HTR-8/SVneo (cell line): ENCODE measurements around the gene TM4SF4.

ENCODE experiments used
- DNase-seq: peaks from one replicate; pipeline ENCODE4 v3.0.0; 2011; ENCODE audit warnings: low spot score, mixed read lengths; ENCODE audit not compliant: insufficient read length
- FAIRE-seq: peaks from 2 replicates; lab custom pipeline; 2011; peaks lifted over from hg19 to GRCh38; lab: Jason Lieb, UNC

The TM4SF4 gene

DNA sequence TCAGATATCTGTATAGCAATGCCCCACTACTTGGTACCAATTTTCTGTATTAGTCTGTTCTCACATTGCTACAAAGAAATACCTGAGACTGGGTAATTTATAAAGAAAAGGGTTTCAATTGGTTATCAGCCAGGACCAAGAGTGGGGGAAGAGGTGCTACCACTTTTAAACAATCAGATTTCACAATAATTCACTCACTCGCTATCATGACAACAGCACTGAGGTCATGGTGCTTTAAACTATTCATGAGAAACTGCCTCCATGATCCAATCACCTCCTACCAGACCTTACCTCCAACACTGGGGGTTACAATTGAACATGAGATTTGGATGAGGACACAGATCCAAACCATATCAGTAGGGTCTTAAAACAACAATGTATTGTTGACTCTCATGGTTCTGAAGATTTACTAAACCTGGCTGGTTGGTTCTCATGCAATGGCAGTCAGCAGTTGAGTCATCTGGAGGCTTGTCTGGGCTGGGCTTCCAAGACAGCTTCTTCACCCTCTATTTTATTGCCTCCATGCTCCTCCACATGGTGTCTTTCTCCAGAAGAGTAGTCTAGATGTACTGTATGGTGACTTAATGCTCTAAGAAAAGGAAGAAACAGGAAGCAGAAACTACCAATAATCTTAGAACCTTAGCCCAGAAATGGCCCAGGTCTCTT is 21.2 kb upstream of the TM4SF4 start:
- DNase-seq (no peak), FAIRE-seq (no peak)

DNA sequence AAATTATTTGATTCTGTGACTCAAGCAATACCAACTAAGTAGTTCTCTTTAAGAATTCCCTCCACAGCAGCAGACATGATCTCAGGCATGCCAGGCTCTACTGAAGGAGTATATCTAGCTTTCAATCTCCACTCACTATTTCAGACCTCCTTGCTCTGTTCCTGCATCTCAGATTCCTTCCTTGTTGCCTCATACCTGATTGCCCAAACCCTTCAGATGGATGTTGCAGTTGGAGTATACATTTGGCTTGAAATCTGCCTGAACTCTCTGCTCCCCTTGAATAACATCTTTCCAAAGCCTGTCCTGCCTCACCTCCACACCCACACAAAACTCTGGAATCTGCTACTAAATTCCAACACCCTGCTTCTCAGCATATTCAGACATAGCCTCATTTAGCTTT is 19.8 kb upstream of the TM4SF4 start:
- DNase-seq (no peak), FAIRE-seq (no peak)

DNA sequence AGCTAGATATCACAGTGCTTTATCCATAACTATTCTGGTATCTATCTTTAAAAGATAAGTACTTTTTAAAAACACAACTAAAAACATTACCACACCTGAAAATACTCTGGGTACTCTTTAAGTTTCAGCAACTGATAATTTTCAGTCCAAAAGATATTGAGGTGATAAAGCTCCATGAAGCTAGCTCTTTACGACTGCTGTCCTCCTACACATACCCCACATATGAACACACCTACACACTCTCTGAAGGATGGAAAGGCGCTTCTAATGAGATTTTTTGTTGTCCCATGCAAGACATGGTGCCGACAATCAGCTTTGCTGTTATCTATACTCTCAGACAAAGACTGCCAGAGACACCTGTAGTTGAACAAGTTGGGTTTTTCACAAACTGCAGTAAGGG is 19.1 kb upstream of the TM4SF4 start:
- DNase-seq (no peak), FAIRE-seq (no peak)

DNA sequence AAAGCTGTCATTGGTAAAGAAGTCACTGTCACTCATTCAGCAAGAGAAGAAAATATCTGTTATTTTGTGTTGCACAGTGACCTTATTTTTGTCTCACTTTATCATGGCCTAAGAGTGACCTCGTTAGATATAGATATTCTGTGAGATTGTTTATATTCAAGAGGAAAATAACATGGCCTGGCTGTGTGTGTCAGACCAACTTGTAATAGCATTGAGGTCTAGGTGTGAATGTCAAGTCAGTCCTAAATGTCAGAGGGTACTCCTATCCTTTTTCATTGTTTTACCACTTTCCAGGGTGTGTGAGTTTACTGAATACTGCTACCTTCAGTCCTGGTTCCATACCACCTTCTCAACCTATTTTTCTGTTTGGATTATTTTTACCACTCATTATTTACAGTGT is 18.5 kb upstream of the TM4SF4 start:
- FAIRE-seq (no peak), DNase-seq (no peak)

DNA sequence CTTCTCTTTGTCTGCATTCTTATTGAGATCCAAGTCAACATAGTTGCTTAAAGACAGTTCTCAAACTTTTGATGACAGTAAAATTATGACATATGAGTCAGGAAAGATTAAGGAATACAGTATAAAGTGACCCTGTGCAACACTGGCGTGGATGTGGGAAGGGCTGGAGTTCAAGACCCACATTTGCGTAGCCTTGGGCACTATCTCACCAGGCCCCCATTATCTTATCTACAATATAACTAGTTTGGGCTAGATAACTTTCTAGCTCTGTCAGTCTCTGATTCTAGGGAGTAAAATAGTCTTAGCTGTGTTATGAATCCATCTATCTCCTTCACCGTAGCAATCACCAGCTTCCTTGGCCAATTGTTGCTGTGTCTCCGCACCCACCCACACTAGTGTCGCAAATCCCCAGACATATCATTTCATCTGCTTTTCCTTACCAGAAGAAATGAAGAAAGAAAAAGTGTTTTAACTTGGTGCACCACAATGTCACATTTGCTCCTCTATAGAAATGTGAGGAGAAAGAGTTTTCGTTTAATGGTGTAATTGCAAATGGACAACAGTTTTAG is 14.9 kb upstream of the TM4SF4 start:
- DNase-seq (no peak), FAIRE-seq (no peak)

DNA sequence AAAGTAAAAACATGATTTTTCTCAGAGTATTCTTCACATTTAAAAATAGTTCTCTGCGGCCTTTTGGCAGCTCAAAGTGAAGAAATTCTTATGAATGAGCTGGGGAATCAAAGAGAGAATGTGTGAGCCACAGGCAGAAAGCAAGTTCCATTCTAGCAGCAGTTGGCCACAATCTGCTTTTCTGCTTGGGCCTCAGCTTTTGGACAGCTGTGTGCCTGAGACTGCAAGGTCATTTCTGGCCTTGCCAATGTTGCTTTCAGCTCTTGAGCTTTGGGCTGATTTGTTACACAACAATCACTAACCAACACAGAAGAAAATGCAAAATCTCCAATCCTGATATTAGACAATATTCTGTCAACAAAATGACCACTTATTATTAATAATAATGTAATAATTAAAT is 14.4 kb upstream of the TM4SF4 start:
- FAIRE-seq: no peak
- no peak for DNase-seq

DNA sequence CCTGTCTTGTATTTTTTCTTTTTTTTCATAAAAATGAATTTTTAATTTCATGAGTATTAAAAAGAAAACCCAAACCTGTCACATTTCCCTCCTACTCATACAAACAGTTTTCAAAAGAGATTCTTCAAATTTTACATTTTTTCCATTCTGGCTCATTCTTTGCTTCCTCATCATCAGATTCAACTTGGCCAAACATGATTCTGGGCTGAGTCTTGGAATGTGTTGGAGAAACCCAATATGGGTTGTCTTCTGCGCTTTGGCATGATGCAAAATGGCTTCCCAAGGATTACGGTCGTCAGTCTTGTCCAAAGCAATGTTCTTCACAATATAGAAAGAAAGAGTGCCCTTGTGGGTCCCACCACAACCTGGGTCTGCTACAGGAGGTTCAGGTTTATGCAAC is 12.4 kb upstream of the TM4SF4 start:
- DNase-seq: no peak
- no peak for FAIRE-seq

DNA sequence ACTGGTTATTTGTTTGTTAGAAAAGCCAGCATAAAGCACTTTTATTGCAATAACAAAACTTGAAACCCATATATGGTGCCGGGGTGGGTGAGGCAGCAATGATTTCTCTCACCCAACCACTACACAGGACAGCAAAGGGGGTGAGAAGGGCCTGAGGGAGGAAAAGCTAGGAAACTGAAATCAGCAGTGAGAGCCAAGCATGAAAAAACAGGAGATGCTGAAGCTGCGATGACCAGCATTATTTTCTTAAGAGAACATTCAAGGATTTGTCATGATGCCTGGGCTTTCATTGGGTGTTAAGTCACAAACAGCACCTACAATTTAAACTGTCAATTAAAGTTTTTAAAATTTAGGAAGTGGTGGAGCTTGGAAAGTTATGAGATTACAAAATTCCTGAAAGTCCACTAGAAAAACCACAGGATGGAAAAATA is 11.9 kb upstream of the TM4SF4 start:
- no peak for DNase-seq
- no peak for FAIRE-seq

DNA sequence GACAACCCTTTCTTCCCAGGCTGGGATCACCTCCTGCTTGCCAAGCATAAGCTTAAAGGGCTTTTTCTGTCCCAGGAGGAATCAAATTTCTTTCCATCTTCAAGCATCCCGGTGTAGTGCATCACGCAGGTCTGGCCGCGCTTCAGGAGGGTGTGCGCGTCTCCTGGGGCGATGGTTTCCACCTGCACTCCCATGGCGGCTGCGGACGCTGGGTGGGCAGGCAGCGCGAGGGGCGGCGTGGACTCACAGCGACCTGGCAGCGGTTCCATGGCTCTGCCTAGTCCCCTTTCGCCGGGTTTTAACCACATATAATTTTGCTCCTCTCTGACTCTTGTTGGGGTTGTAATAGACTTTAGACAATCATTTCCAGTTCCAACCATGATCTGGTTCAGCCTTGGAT is 10.6 kb upstream of the TM4SF4 start:
- DNase-seq (no peak), FAIRE-seq (no peak)

DNA sequence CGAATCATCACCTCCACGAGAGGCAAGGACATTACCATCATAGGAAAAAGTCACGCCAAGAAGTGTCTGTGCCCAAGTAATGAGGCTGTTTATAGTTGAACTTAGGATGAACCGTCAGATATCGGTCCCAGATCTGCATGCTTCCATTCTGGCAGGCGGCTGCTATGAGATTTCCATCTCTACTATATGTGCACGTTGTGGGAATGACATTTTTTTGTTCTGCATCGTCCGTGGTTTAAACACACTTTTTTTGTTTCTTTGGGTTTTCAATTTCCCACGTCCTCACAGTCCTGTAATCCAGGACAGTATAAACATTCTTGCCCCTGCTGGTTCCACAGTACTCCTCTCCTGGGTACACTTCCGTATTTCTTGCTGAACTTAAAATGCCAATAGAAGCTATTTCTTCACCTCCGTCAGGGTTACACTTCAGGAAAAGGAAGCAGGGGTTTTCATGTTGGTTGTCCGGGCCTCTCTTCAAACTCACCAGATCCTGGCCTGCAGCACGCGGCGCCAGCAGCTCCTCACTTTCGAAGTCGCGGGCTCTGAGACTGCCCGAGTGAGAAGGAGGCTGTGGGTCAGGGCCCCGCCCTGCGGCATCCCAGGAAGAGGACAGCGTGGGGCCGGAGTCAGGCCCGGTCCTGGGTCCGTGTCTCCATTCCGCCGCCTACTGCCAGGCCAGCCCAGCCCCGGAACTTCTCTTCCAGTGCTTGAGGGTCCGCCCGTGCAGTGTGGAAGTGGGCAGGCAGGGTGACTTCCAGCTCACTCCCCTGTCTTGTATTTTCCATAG is 9.8 kb upstream of the TM4SF4 start:
- DNase-seq: no peak
- no peak for FAIRE-seq

DNA sequence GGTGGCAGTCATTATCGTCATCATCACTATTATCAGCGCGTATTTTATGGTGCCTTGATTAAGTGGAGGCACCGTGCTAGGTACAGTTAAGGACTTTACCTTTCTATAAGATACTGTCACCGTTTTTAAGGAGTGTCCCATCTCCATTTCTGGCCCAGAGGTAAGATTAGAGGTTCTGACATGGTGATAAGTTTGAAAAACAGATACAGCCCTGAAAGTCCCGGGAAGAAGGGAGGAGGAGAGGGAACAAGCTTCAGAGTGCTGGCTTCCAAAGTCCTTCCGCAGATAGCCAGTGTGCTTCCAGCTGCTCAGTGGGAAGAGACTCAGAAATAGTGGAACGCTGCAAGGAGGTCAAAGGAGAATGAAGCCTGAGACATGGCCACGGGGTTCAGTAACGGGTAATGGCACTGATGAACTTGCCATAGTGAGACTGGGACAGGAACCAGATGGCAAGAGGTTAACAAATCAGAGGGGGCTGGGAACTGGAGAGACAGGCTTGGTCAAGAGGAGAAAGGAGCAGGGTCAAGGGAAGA is 9.1 kb upstream of the TM4SF4 start:
- FAIRE-seq: no peak
- no peak for DNase-seq

DNA sequence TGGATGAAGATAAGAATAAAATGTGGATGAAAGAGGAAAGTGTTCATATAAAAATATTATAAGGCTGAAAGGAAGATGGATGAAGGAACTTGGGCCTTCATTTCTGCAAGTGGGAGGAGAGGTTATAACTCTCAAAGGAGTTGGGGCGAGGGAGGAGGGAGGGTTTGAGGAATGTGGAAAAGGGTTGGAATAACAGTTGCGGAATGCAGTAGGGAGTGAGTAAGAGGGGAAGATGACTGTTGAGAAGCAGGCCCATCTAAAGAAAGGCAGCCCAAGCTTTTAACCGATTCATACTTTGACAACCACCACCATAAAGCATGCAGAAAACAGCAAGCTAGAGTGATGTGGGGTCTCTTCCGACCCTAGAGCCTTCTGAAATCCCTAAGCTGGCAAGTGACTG is 8.3 kb upstream of the TM4SF4 start:
- FAIRE-seq: peak; percentile 16

DNA sequence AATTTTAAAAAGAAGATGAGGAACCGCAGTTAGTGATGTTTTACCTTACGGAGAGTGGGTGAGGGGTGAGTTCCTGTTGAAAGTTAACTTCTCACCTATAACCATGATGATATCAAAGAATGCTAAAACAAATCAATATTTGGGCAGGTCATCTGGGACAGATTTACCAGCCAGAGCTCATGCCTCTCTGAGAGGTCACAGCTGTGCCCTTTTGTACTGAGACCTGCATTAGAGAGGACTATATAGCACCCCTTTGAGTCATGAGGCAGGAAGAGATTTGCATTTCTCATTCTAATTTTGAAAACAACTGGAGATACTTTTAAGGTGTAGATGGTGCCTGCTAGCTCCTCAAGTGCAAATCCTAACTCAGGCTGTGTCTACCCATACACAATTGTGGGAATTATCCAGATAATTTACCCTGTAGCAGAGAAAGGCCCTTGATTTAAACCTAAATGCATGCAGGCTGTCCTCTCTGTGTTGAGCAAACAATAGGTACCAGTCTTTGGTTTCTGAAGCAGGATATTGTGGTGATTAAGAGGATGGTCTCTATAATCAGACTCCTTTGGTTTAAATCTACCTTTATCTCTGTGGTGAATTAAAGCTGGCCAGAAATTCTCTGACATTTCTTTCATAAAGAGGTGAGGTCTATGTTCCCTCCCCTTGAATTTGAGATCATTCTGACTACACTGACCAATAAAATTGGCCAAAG is 5.8 kb upstream of the TM4SF4 start:
- FAIRE-seq (no peak), DNase-seq (no peak)

More for the DNA sequence above, 8.3 kb upstream of the TM4SF4 start:
- DNase-seq: peak; percentile 71

DNA sequence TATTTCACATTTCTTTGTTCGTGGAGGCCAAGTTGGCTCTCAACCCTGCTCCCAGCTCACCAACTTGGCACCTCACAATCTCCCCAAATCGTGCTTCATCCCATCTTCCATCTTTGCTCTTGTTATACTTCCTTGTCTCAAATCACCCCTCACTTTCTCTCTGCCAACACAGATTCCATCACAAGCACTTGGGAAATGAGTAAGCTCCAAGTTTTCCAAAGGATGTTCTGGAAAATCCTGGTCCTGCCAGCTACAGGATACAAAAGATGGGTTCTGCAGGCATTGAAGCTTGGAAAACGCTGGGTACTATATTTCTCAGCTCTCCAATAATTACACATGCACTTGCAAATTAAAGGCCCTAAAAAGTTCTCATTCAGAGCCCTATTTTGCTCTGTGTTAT is 4.1 kb upstream of the TM4SF4 start:
- FAIRE-seq: no peak
- no peak for DNase-seq

DNA sequence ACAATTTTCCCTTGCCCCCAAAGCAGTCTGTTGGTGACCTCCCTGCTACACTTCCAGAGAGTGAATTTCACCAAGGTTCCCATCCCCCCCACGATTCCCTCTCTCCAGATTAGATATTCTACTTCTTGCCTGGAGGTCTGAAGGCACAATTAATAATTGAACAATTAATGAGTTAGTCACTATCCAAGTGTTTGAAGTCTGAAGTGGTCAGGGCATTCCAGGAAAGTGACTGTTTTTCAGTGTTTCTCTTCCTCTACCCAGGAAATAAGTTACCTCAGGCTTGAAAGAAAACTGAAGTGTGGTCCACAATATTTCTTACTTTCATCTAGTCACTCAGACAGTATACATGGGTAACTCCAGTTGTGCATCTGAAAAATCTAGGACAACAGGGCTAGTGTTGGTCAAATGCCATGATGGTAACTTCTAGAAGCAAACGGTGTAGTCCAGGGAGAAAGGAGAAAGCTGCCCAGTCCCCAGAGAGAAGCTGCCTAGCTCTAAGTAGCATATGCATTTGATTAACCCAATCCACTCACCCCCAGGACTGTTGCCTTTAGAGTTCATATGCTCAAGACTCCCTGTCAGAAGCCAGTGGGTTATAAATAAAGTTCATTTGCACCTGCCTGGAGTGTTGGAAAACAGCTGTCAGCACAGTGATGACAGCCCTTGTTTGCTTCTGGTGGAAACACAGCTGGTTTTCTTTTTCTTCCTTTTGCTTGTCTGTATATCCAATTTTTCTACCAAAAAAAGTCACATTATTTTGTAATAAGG is 2.3 kb upstream of the TM4SF4 start:
- FAIRE-seq (no peak), DNase-seq (no peak)

DNA sequence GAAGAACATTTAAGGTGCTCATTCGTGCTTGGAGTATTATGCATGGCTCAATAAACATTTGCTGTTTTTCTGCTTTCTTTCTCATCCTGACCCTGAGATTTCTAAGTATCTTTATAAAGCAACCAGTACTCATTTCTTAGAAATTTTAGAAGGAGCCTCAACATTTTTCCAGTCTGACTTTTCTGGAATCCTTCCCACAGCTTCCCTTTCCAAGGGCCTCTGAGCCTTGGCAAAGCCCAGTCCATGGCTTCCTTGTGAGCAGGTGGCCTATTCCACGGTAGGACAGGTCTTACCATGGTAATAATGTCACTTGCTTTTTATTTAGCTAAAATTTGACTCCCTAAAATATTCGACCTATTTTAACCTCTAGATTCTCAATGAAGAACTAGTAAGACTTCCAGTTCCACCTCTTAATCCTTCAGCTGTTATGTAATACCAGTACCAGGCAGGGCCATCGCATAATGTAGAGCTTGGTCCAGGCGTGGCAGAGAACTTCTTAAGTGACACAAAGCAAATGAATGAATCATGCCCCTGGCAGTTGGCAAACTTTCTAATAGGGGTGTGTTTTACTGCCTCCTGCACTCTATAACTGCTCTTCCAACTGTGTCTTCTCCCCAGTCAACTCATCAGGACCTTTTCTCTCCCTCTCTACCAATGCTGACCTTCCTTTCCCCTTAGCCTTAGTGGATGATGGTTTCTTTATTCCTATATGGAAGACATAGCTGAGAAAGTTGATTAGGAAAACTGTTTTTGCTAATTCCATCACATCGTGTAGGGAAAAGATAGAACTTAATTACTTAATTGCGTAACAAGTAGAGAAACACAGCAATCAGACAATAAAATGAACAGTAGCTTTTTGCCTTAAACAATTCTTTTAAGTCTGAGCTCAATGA is 894 bp upstream of the TM4SF4 start:
- FAIRE-seq: peak; percentile 13
- DNase-seq: peak; percentile 63

DNA sequence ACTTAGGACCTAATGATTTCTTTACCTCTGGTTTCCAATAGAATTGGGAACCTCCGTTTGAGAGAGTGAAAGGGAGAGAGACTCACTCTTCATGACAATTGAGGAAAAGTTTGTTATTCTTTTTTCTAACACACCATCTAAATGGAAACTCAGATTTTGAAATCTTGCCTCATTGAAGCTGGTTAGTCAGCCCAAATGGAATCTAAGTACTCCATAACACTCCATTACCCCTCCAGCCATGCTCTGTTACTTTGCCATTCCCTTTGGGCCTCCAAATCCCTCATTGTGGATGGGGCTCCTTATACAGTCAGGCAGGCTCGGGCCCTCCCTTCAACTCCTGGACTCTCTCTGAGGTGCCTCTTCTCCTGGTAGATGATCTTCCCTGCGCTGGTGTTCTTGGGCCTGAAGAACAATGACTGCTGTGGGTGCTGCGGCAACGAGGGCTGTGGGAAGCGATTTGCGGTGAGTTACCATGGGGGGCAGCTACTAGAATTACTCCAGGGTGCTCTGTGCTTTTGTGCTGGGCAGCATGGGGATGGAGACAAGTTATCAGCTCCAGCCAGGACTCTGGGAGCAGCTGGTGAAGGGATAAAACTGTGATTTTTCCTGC is 1.1 kb downstream of the TM4SF4 start:
- DNase-seq (no peak), FAIRE-seq (no peak)

DNA sequence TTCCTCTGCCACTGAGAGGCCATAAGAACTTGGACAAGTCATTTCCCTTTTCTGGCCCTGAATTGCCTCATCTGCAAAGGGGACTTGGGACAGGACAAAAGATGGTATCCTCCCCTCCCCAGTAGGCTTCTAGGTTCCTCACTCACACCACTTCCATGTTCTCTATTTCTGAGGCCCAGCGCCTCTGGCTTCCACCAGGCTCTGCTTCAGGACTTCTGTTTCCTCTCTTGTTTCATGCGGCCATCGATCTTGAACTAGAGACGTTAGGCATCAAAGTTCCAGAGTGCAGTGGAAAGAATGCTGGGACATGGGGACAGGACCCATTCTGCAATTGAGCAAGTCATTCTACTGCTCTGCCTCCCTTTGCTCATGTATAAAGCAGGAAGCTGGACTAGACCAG is 1.7 kb downstream of the TM4SF4 start:
- FAIRE-seq: no peak
- no peak for DNase-seq
